Activated CD4-positive, alpha-beta memory T cell treated with anti-CD3 and anti-CD28 coated beads for 36 hours (primary cell): ENCODE results near the gene ERC1. TPM values are rescaled to one million over a fixed set of nuclear protein-coding genes. Genes with fewer than 3 reads are reported as not detected.

Source experiments
- CTCF ChIA-PET: fragments of 350-600 bp; sonication (Branson Sonifier 250); formaldehyde crosslinking; loops from one replicate; lab custom pipeline; 2021; ENCODE audit warnings: antibody characterized with exemption, inconsistent platforms; lab: Charles Lee
- POLR2A ChIA-PET: fragments of 350-600 bp; sonication (Branson Sonifier 250); formaldehyde crosslinking; loops from one replicate; lab custom pipeline; 2021; ENCODE audit warnings: antibody characterized with exemption; lab: Charles Lee
- DNase-seq: peaks from one replicate; pipeline ENCODE4 v3.0.0-alpha.2; 2020
- H3K27ac Mint-ChIP-seq: one replicate; pipeline ENCODE4 v1.8.0; 2021; ENCODE audit warnings: mixed read lengths
- H3K27me3 Mint-ChIP-seq: one replicate; pipeline ENCODE4 v1.8.0; 2021; ENCODE audit warnings: mixed read lengths
- H3K36me3 Mint-ChIP-seq: one replicate; pipeline ENCODE4 v1.8.0; 2021; ENCODE audit warnings: mixed read lengths
- H3K4me1 Mint-ChIP-seq: one replicate; pipeline ENCODE4 v1.8.0; 2021; ENCODE audit warnings: low read depth, mixed read lengths
- H3K4me3 Mint-ChIP-seq: one replicate; pipeline ENCODE4 v1.8.0; 2021; ENCODE audit warnings: mild to moderate bottlenecking, mixed read lengths
- H3K9me3 Mint-ChIP-seq: one replicate; pipeline ENCODE4 v1.8.0; 2021; ENCODE audit warnings: mixed read lengths
- intact Hi-C: fragments of 100-400 bp; cut with micrococcal nuclease; formaldehyde crosslinking; loops from one replicate; pipeline ENCODE4 v1.15.1; 2023
- total RNA-seq, 2 experiments: library from RNA; stranded (reverse); gene quantifications; one replicate each; pipeline ENCODE4 v1.2.3, GENCODE V29; 2021

ERC1 gene
- total RNA-seq, 2 experiments from 2014 or later, result 19.1 to 21.8 TPM

DNA sequence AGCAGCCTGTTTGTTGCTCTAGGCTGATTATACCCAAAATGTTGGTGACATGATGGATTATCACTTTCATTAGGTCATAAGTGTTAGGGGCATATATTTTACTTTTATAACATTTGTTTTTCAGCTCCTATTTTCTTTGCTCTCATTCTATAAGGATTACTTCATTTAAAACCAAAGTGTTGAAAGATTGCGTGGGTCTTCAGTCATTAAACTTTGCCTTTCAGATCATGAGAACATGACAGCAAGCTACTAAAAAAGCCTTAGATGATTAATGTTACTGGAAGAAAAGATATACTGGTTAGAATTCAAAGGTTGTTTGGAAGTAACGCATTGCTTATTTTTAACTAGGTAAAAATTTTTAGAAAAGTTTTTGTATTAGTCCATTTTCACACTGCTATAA, 156.8 kb downstream of the ERC1 start:
- intact Hi-C loops, result no loop called here
- ChIA-PET CTCF (no interaction called here), POLR2A (no interaction called here)
- H3K9me3 Mint-ChIP-seq, result no peaks in the 10 kb centered on the region
- H3K4me1 Mint-ChIP-seq, result no peaks in the 10 kb centered on the region
- DNase-seq, result no peak
- H3K4me3 Mint-ChIP-seq, result no peak overlapping the region
- no peaks in the 10 kb centered on the region for H3K27me3 Mint-ChIP-seq
- peaks cover 14% of the 10 kb centered on the region for H3K36me3 Mint-ChIP-seq
- H3K27ac Mint-ChIP-seq, result no peak overlapping the region

DNA sequence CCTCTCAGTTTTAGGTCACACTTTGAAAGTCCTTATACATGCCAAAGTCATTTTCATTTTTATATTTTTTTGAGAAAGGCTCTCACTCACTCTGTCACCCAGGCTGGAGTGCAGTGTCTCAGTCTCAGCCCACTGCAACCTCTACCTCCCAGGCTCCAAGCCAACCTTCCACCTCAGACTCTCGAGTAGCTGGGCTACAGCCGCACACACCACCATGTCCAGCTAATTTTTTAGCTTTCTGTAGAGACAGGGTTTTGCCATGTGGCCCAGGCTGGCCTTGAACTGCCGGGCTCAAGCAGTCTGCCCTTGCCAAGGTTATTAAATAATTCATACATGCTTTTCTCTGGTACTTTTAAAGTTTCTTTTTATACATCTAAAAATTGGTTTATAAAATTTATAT, 166.0 kb downstream of the ERC1 start:
- intact Hi-C loops, result no loop called here
- Mint-ChIP-seq H3K4me3 (no peak overlapping the region), H3K27ac (no peak overlapping the region), H3K9me3 (no peaks in the 10 kb centered on the region), H3K27me3 (no peaks in the 10 kb centered on the region), H3K4me1 (no peaks in the 10 kb centered on the region), H3K36me3 (peaks cover 8% of the 10 kb centered on the region)
- ChIA-PET CTCF (no interaction called here), POLR2A (no interaction called here)
- DNase-seq, result no peak

DNA sequence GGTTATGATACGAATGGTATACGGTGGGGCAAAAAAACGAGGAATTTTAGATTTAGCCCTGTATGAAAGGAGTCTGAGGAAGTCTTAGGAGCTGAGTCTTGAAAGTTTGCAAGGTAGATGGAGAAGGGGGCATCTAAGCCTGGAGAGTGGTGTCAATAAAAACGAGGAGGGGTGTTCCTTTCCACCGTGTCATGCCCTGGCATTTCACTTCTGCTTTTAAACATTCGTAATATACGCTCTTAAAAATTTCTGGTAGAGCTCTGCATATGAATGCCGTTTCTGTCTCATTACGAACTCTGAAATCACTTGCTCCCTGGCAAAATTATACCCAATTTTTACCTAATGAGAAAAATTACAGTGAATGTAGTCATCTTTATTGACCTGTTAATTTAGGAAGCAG, 170.2 kb downstream of the ERC1 start:
- Mint-ChIP-seq H3K4me1 (no peaks in the 10 kb centered on the region), H3K27ac (no peak overlapping the region), H3K36me3 (peaks cover 5% of the 10 kb centered on the region), H3K4me3 (no peak overlapping the region), H3K9me3 (no peaks in the 10 kb centered on the region), H3K27me3 (no peaks in the 10 kb centered on the region)
- DNase-seq, result no peak
- intact Hi-C loops, result no loop called here
- ChIA-PET CTCF (no interaction called here), POLR2A (no interaction called here)

DNA sequence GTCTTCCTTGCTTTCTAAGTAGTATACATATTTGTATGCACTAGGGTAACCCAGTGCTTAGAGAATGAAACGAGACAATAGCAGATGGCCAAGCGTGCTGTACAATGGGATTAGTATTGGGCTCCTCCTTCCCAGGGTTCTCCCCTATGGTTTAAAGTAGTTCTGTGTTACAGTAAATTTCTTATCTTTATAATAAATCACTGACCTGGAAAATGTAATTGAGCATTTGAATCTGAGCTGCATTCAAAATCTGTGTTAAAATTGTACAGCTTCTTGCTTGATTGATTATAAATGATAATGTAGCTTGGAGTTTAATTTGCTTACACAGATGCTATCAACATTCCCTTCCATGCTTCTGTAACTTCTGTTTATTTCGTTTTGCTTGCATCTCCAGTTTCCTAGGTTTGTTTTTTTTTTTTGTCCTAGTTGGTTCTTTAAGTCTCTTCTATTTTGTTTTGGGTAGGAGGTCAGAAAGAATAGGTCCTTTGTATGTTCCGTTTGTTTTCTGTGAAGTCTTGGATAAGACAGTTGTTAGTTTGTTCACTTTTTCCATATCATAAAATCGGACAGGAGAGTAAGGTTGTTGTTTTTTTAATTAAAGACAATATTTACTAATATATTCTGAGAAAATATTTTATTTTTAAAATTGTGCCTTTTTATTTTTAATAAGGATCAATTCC, 171.2 kb downstream of the ERC1 start:
- POLR2A ChIA-PET, result no interaction called here
- CTCF ChIA-PET, result no interaction called here
- Mint-ChIP-seq H3K27ac (no peak overlapping the region), H3K36me3 (peaks cover 6% of the 10 kb centered on the region), H3K27me3 (no peaks in the 10 kb centered on the region), H3K4me1 (no peaks in the 10 kb centered on the region), H3K4me3 (no peak overlapping the region), H3K9me3 (no peaks in the 10 kb centered on the region)
- intact Hi-C loops, result no loop called here
- DNase-seq, result no peak

DNA sequence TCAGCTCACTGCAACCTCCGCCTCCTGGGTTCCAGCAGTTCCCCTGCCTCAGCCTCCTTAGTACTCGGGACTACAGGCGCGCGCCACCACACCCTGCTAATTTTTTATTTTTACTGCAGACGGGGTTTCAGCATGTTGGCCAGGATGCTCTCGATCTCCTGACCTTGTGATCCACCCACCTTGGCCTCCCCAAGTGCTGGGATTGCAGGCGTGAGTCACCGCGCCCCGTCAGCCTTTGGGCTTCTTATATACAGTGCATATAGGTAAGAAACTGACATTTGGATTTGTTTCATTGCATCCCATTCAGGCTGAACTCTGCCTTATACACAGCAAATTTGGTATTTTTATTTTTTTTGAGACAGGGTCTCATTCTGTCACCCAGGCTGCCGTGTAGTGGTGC, 176.8 kb downstream of the ERC1 start:
- Mint-ChIP-seq H3K27me3 (no peaks in the 10 kb centered on the region), H3K4me1 (no peaks in the 10 kb centered on the region), H3K4me3 (no peak overlapping the region), H3K9me3 (no peaks in the 10 kb centered on the region), H3K27ac (no peak overlapping the region), H3K36me3 (peaks cover 4% of the 10 kb centered on the region)
- POLR2A ChIA-PET, result no interaction called here
- intact Hi-C loops, result no loop called here
- no peak for DNase-seq
- CTCF ChIA-PET, result no interaction called here

DNA sequence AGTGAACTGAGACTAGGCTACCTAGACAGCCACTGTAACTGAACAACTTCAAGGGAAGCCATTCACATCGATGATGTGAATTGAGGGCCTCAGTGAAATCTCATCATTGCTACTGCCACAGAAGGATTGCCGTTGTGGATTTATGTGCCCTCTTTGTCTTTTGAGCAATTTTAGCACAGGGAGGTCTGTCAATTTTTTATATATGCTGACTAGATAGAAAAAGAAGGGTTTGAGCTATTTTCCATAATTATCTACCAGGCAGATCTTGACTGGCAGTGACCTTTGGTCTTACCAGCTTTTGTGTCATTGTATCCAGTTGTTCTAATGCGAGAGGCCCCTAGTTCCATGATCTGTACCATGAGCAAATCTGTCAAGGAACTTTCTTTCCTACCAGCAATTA, 179.4 kb downstream of the ERC1 start:
- Mint-ChIP-seq H3K27ac (no peak overlapping the region), H3K9me3 (no peaks in the 10 kb centered on the region), H3K27me3 (no peaks in the 10 kb centered on the region), H3K36me3 (peaks cover 4% of the 10 kb centered on the region), H3K4me3 (no peak overlapping the region), H3K4me1 (peaks cover 5% of the 10 kb centered on the region)
- DNase-seq, result no peak
- ChIA-PET CTCF (no interaction called here), POLR2A (no interaction called here)
- intact Hi-C loops, result no loop called here

DNA sequence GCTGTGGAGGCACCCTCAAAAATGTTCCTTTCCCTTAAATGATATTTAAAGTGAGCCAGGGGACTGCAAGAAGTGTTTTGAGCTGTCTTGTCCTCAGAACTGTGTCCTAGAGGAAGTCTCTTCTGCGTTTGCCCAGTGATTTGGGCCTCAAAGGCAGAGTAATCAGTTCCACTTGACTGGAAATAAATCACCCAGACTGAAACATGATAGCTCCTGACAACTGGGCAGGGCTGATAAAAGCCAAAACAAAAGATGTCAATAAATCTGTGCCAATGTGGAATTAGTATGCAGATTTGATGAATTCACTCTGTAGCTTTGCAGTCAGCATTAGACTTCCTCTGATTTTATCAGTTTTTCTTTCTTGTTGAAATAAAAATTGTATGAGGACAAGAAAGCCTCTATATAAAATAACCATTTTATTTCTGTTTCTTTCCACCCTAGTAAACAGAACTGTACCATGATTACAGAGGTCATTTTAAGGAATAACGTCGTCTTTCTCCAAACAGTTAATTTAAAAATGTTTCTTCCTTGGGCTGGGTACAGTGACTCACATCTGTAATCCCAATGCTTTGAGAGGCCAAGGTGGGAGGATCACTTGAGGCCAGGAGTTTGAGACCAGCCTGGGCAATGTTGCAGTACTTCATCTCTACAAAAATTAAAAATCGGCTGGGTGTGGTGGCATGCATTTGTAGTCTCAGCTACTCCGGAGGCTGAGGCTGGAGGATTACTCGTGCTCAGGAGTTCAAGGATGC, 180.8 kb downstream of the ERC1 start:
- Mint-ChIP-seq H3K9me3 (no peaks in the 10 kb centered on the region), H3K27ac (no peak overlapping the region), H3K27me3 (no peaks in the 10 kb centered on the region), H3K36me3 (peaks cover 6% of the 10 kb centered on the region), H3K4me1 (peaks cover 5% of the 10 kb centered on the region), H3K4me3 (no peak overlapping the region)
- ChIA-PET CTCF (no interaction called here), POLR2A (no interaction called here)
- intact Hi-C loops, result no loop called here
- no peak for DNase-seq

DNA sequence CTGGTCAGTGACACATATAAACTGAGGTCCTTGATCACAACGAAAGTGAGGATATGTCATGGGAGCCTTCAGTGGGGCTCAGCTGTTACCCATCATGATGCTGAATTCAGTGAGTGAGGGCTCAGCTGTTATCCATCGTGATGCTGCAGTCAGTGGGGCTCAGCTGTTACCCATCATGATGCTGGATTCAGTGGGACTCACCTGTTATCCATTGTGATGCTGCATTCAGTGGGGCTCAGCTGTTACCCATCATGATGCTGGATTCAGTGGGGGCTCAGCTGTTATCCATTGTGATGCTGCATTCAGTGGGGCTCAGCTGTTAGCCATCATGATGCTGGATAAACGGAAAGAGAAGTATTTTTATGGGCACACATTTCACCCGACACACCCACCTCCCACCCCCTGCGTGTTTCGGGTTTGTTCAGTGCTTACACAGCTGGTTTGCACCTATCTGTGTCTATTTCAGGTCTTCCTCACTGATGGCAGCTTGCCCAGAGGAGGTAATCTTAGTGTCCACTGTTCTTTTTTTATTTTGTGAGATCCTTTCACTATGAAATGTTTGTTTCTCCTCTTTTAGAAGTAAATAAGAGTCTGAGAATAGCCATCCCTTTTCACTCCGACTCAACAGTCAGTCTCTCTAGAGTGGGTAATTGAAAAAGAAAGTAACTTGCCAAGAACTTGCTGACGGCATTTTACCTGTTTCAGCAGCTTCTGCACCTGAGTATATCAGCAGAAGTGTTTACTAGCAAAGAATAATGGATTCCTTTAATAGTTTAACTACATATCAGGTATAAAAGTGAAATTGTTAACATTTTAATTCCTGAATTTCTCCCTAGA, 183.0 kb downstream of the ERC1 start:
- Mint-ChIP-seq H3K4me1 (peaks cover 5% of the 10 kb centered on the region), H3K27ac (no peak overlapping the region), H3K36me3 (peaks cover 6% of the 10 kb centered on the region), H3K9me3 (no peaks in the 10 kb centered on the region), H3K4me3 (no peak overlapping the region), H3K27me3 (no peaks in the 10 kb centered on the region)
- intact Hi-C loops, result no loop called here
- POLR2A ChIA-PET, result no interaction called here
- CTCF ChIA-PET, result interaction anchor here (0.8 kb wide), 1 partner anchor 56 kb away, joined by 3 read pairs; no protein-coding TSS in a partner anchor
- DNase-seq, result no peak

DNA sequence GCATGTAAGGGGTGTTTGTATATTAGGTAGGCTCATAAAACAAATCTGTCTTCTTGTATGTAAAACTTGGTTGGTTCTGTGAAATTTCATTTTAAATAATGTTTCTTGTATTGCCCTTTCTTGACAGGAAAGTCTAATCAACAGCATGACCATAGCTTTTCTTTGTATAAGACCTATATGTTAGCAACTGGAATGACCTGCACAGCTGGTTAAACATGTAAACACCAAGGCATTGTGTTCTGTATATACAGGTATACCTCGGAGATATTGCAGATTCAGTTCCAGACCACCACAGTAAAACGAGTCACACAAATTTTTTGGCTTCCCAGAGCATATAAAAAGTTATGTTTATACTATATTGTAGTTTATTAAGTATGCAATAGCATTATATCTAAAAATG, 183.6 kb downstream of the ERC1 start:
- Mint-ChIP-seq H3K27me3 (no peaks in the 10 kb centered on the region), H3K36me3 (peaks cover 7% of the 10 kb centered on the region), H3K27ac (no peak overlapping the region), H3K4me1 (peaks cover 5% of the 10 kb centered on the region), H3K4me3 (no peak overlapping the region), H3K9me3 (no peaks in the 10 kb centered on the region)
- no peak for DNase-seq
- ChIA-PET POLR2A (no interaction called here), CTCF (no interaction called here)
- intact Hi-C loops, result no loop called here

DNA sequence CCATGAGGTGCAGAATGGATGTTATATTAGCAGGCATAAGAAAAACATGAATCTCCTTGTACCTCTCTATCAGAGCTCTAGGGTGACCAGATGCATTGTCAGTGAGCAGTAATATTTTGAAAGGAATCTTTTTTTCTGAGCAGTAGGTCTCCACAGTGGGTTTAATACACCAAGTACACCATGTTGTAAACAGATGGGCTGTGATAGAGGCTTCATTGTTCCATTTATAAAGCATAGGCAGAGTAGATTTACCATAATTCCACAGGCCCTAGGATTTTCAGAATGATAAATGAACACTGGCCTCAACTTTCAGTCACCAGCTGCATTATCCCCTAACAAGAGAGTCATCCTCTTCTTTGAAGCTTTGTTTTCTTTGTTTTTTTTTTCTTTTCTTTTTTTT, 185.2 kb downstream of the ERC1 start:
- intact Hi-C loops, result no loop called here
- Mint-ChIP-seq H3K27me3 (no peaks in the 10 kb centered on the region), H3K36me3 (peaks cover 7% of the 10 kb centered on the region), H3K27ac (no peak overlapping the region), H3K4me3 (no peak overlapping the region), H3K4me1 (peaks cover 5% of the 10 kb centered on the region), H3K9me3 (no peaks in the 10 kb centered on the region)
- CTCF ChIA-PET, result interaction anchor here (1.3 kb wide), 1 partner anchor 58 kb away, joined by 8 read pairs; no protein-coding TSS in a partner anchor
- no peak for DNase-seq
- POLR2A ChIA-PET, result interaction anchor here (0.6 kb wide), 1 partner anchor 430 kb away, joined by 3 read pairs; no protein-coding TSS in a partner anchor

DNA sequence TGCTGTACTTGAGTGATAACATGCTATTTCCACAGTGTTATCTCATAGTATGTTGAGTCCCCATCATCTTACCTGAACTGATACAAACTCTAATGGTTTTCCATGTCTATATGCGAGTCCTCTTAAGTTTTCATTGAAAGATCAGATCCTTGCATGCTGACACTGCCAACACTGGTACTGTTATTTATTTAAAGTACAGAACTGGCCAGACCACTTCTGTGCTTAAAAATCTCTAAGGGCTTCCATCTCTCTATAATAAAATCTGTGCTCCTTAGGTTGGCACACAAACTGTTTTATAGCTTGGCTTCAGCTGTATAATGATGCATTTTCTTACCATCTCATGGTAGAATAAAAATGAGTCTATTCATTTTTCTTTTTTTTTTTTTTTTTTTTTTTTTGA, 188.1 kb downstream of the ERC1 start:
- H3K27ac Mint-ChIP-seq, result no peak overlapping the region
- H3K9me3 Mint-ChIP-seq, result no peaks in the 10 kb centered on the region
- POLR2A ChIA-PET, result interaction anchor here (0.6 kb wide), 1 partner anchor 474 kb away, joined by 3 read pairs; no protein-coding TSS in a partner anchor
- no peak for DNase-seq
- CTCF ChIA-PET, result interaction anchor here (0.8 kb wide), 1 partner anchor 43 kb away, joined by 3 read pairs; no protein-coding TSS in a partner anchor
- H3K4me3 Mint-ChIP-seq, result no peak overlapping the region
- peaks cover 15% of the 10 kb centered on the region for H3K36me3 Mint-ChIP-seq
- intact Hi-C loops, result no loop called here
- H3K4me1 Mint-ChIP-seq, result peaks cover 4% of the 10 kb centered on the region
- no peaks in the 10 kb centered on the region for H3K27me3 Mint-ChIP-seq

DNA sequence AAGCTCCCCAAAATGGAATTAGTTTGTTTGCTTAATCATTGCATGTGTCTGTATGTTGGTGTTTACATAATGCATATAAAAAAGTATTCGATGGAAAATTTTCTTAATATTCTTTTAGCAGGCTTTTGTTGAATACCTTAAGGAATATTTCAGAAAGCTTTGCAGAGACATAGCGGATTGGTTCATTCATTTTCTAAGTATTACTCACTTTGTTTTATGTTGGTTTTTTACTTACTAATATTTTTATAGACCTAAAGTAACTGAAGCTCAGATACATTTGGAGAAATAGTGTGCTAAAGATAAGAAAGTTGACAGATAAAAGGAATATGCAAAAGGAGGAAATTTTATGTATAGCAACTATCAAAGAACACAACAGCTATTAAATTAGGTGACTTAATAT, 191.0 kb downstream of the ERC1 start:
- peaks cover 17% of the 10 kb centered on the region for H3K36me3 Mint-ChIP-seq
- ChIA-PET CTCF (interaction anchor here (0.6 to 1.1 kb wide), 2 partner anchors 15 to 64 kb away, joined by 3 to 4 read pairs; no protein-coding TSS in a partner anchor), POLR2A (no interaction called here)
- intact Hi-C loops, result no loop called here
- H3K9me3 Mint-ChIP-seq, result no peaks in the 10 kb centered on the region
- peaks cover 10% of the 10 kb centered on the region for H3K4me1 Mint-ChIP-seq
- no peak overlapping the region for H3K4me3 Mint-ChIP-seq
- no peak overlapping the region for H3K27ac Mint-ChIP-seq
- DNase-seq, result no peak
- H3K27me3 Mint-ChIP-seq, result no peaks in the 10 kb centered on the region
